ENCODE results near the gene KCNJ6.
"Not testable (repeated sequence)": the region's sequence is repeated elsewhere in the genome, so short reads cannot be mapped to it uniquely, and the experiment has no call there.

Gene KCNJ6

GRCh38 chr21:37916310-37917051, at the start of gene KCNJ6:
TSS of gene KCNJ6 (minus strand) at chr21:37916457. CDS start at chr21:37840682, 75,775 bp downstream.
- DNase-seq, result no peak

- DNase-seq, result no peak
These were observed 49.0 kb upstream of the KCNJ6 start for GRCh38 chr21:37965088-37965805.

GRCh38 chr21:37958537-37958936, 42.3 kb upstream of the KCNJ6 start:
- no peak for DNase-seq

GRCh38 chr21:37956772-37957171, 40.5 kb upstream of the KCNJ6 start:
- no peak for DNase-seq

- no peak for DNase-seq
These were observed 28.8 kb upstream of the KCNJ6 start for GRCh38 chr21:37945036-37945435.

- no peak for DNase-seq
These were observed 28.2 kb upstream of the KCNJ6 start for GRCh38 chr21:37944496-37944895.

GRCh38 chr21:37940691-37941090, 24.4 kb upstream of the KCNJ6 start:
- no peak for DNase-seq

GRCh38 chr21:37939838-37940237, 23.6 kb upstream of the KCNJ6 start:
- DNase-seq, result no peak

GRCh38 chr21:37939251-37939650, 23.0 kb upstream of the KCNJ6 start:
- no peak for DNase-seq

- DNase-seq, result no peak
These were observed 21.4 kb upstream of the KCNJ6 start for GRCh38 chr21:37937668-37938067.

GRCh38 chr21:37936010-37936785, 19.9 kb upstream of the KCNJ6 start:
- DNase-seq, result no peak

- DNase-seq, result no peak
These were observed 16.7 kb upstream of the KCNJ6 start for GRCh38 chr21:37932936-37933335.

- DNase-seq, result no peak
These were observed 11.5 kb upstream of the KCNJ6 start for GRCh38 chr21:37927711-37928110.

GRCh38 chr21:37921091-37921490, 4.8 kb upstream of the KCNJ6 start:
- no peak for DNase-seq

- DNase-seq, result not testable (repeated sequence)
These were observed 4.0 kb upstream of the KCNJ6 start for GRCh38 chr21:37920302-37920701.

- no peak for DNase-seq
These were observed 1.4 kb upstream of the KCNJ6 start for GRCh38 chr21:37917612-37918011.

- DNase-seq, result no peak
These were observed 332 bp downstream of the KCNJ6 start for GRCh38 chr21:37915941-37916309.

GRCh38 chr21:37915497-37915911, 753 bp downstream of the KCNJ6 start:
- DNase-seq, result no peak

GRCh38 chr21:37912616-37913015, 3.6 kb downstream of the KCNJ6 start:
- no peak for DNase-seq

GRCh38 chr21:37909936-37910335, 6.3 kb downstream of the KCNJ6 start:
- DNase-seq, result no peak

- no peak for DNase-seq
These were observed 7.6 kb downstream of the KCNJ6 start for GRCh38 chr21:37908691-37909090.

- no peak for DNase-seq
These were observed 9.2 kb downstream of the KCNJ6 start for GRCh38 chr21:37907076-37907475.

GRCh38 chr21:37905291-37905690, 11.0 kb downstream of the KCNJ6 start:
- no peak for DNase-seq

GRCh38 chr21:37904856-37905255, 11.4 kb downstream of the KCNJ6 start:
- no peak for DNase-seq
